ENCODE measurements around the gene ACOT7. TPM values are rescaled to one million over a fixed set of nuclear protein-coding genes. Genes with fewer than 3 reads are reported as not detected.
A peak's percentile ranks its signal among the peaks of the same experiment; 100 is the strongest.

The ACOT7 gene
- total and polyA plus RNA-seq, 2 donors from 2014 or later: 23.0 to 135 TPM

DNA sequence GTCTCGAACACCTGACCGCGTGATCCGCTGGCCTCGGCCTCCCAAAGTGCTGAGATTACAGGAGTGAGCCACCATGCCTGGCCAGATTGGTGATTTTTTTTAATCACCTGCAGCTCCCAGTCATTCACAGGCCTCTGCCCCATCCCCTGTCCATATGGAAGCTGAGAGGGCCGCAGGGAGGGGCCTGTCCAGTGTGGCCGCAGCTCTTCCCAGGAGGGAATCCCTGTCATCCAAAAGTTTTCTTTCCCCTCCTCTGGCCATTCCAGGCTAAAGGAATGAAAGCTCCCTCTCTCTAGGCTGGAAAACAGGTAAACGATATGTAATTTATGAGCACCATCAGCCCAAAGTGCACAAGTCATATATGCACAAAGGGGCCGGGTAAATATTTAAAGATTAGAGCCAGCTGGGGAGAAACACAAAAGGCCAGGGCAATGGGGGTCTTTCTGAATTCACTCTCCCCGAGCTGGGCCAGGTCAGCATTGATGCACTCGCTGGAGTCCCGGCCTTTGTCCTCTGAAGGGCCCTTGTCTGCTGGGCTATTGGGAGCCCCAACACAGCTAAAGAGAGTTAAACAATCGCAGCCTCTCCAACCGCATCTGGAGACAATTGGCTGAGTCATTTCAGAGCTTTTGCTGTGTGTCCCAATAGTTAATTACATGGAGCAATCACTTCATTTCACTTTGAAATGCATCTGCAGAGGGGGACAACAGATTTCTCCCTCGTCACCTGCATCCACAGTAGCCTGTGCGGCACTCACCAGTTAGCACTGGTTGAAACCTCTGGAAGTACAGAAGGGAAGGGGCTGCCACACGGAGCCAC, 153.4 kb downstream of the ACOT7 start:
- Histone ChIP-seq H3K9ac (ENCODE audit: low read length in 3 of 3) (no peak overlapping the region), H3K4me3 (ENCODE audit: low read length in 3 of 3) (no peak overlapping the region), H3K27me3 (ENCODE audit: control insufficient read depth, insufficient read depth, low read length) (peaks cover 34% of the 10 kb centered on the region), H3K27ac (ENCODE audit: low read depth in 2 of 2, low read length in 2 of 2) (no peak overlapping the region), H3K36me3 (ENCODE audit: control insufficient read depth in 2 of 3, insufficient read depth in 3 of 3, low read length in 3 of 3) (no peaks in the 10 kb centered on the region), H3K4me1 (ENCODE audit: control insufficient read depth in 2 of 3, insufficient read depth in 2 of 3, low read depth in 1 of 3, low read length in 3 of 3) (peaks cover 0 to 3% (median 0%) of the 10 kb centered on the region in 3 donors), H3K9me3 (ENCODE audit: control insufficient read depth in 2 of 3, insufficient read depth in 1 of 3, low read length in 3 of 3) (no peaks in the 10 kb centered on the region)
- TF ChIP-seq, protein P1, sequence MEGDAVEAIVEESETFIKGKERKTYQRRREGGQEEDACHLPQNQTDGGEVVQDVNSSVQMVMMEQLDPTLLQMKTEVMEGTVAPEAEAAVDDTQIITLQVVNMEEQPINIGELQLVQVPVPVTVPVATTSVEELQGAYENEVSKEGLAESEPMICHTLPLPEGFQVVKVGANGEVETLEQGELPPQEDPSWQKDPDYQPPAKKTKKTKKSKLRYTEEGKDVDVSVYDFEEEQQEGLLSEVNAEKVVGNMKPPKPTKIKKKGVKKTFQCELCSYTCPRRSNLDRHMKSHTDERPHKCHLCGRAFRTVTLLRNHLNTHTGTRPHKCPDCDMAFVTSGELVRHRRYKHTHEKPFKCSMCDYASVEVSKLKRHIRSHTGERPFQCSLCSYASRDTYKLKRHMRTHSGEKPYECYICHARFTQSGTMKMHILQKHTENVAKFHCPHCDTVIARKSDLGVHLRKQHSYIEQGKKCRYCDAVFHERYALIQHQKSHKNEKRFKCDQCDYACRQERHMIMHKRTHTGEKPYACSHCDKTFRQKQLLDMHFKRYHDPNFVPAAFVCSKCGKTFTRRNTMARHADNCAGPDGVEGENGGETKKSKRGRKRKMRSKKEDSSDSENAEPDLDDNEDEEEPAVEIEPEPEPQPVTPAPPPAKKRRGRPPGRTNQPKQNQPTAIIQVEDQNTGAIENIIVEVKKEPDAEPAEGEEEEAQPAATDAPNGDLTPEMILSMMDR (IDR thresholded peaks at IDR 0.05; ENCODE audit: borderline replicate concordance, extremely low read depth, insufficient read depth): no peak
- intact Hi-C loops (cut with DNase I): loop anchor here (10.0 kb wide), 1 partner anchor 185 kb away; no protein-coding TSS in a partner anchor
- no peak for FAIRE-seq
- peak in 1 of 5 donors; percentile 27 for DNase-seq

DNA sequence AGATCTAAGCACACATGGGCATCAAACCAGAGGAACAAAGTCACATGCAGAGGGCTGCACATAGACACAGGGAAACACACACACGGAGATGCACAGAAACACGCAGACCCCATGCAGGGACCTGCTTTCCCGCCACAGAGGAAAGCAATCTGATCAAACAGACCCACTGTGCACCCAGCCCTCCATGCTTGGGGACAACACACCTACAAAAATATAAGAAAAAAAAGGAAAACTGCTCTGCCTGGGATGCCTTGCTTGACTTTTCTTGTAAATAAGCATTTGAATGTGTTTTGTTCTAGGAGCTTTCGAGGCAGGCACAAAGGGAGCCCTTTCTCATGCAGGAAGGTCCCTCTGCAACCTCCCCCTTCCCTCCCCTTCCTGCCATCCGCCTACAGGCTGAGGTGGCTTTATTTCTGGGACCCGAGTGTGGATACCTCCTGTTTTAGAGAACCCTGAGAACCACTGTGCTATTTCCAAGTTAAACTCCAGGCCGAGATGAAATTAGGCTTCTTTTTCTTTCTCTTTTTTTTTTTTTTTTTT, 154.3 kb downstream of the ACOT7 start:
- Histone ChIP-seq H3K4me3 (ENCODE audit: low read length in 3 of 3) (no peak overlapping the region), H3K36me3 (ENCODE audit: control insufficient read depth in 2 of 3, insufficient read depth in 3 of 3, low read length in 3 of 3) (no peaks in the 10 kb centered on the region), H3K27me3 (ENCODE audit: control insufficient read depth, insufficient read depth, low read length) (peaks cover 34% of the 10 kb centered on the region), H3K9ac (ENCODE audit: low read length in 3 of 3) (no peak overlapping the region), H3K27ac (ENCODE audit: low read depth in 2 of 2, low read length in 2 of 2) (no peak overlapping the region), H3K4me1 (ENCODE audit: control insufficient read depth in 2 of 3, insufficient read depth in 2 of 3, low read depth in 1 of 3, low read length in 3 of 3) (peaks cover 0 to 11% (median 0%) of the 10 kb centered on the region in 3 donors), H3K9me3 (ENCODE audit: control insufficient read depth in 2 of 3, insufficient read depth in 1 of 3, low read length in 3 of 3) (no peaks in the 10 kb centered on the region)
- DNase-seq (peak in 1 of 5 donors; percentile 28), FAIRE-seq (no peak)
- intact Hi-C loops (cut with DNase I): no loop called here
- TF ChIP-seq, protein P1 (IDR thresholded peaks at IDR 0.05; ENCODE audit: borderline replicate concordance, extremely low read depth, insufficient read depth): no peak

DNA sequence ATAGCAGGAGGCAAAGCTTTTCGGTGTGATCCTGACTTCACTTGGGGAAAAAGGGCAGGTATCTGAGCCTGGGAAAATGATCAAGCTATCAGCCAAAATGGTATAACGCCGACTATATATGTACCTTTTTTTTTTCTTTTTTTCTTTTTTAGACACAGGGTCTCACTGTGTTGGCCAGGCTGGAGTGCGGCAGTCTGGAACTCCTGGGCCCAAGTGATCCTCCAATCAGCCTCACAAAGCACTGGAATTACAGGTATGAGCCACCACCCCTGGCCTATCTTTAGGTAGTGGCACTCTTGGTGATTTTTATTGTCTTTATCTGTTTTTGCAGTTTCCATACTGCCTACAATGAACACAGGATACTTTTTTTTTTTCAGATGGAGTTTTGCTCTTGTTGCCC, 156.5 kb downstream of the ACOT7 start:
- DNase-seq (no peak), FAIRE-seq (no peak)
- H3K4me3 ChIP-seq (ENCODE audit: low read length in 3 of 3): no peak overlapping the region
- H3K36me3 ChIP-seq (ENCODE audit: control insufficient read depth in 2 of 3, insufficient read depth in 3 of 3, low read length in 3 of 3): peaks cover 0 to 12% (median 3%) of the 10 kb centered on the region in 3 donors
- peaks cover 0 to 11% (median 0%) of the 10 kb centered on the region in 3 donors for H3K4me1 ChIP-seq (ENCODE audit: control insufficient read depth in 2 of 3, insufficient read depth in 2 of 3, low read depth in 1 of 3, low read length in 3 of 3)
- no peak overlapping the region for H3K9ac ChIP-seq (ENCODE audit: low read length in 3 of 3)
- H3K27ac ChIP-seq (ENCODE audit: low read depth in 2 of 2, low read length in 2 of 2): no peak overlapping the region
- H3K9me3 ChIP-seq (ENCODE audit: control insufficient read depth in 2 of 3, insufficient read depth in 1 of 3, low read length in 3 of 3): no peaks in the 10 kb centered on the region
- intact Hi-C loops (cut with DNase I): no loop called here
- TF ChIP-seq, protein P1 (IDR thresholded peaks at IDR 0.05; ENCODE audit: borderline replicate concordance, extremely low read depth, insufficient read depth): no peak
- H3K27me3 ChIP-seq (ENCODE audit: control insufficient read depth, insufficient read depth, low read length): peaks cover 19% of the 10 kb centered on the region

Measured in kidney (tissue), 14 donors.